Fibroblast of the conjunctiva (primary cell): ENCODE data around the gene TRAF3IP1.

ENCODE experiments used
- DNase-seq: peaks from one replicate; pipeline ENCODE4 v3.0.0-alpha.2; 2010; ENCODE audit warnings: low read depth

TRAF3IP1 gene

GRCh38 chr2:238287737-238288649 is 32.3 kb upstream of the TRAF3IP1 start, which contains the start of gene PER2:
Gene PER2 (minus strand): TSS chr2:238288610. CDS start chr2:238277936, 10,674 bp downstream.
- peak; percentile 75 for DNase-seq

DNA sequence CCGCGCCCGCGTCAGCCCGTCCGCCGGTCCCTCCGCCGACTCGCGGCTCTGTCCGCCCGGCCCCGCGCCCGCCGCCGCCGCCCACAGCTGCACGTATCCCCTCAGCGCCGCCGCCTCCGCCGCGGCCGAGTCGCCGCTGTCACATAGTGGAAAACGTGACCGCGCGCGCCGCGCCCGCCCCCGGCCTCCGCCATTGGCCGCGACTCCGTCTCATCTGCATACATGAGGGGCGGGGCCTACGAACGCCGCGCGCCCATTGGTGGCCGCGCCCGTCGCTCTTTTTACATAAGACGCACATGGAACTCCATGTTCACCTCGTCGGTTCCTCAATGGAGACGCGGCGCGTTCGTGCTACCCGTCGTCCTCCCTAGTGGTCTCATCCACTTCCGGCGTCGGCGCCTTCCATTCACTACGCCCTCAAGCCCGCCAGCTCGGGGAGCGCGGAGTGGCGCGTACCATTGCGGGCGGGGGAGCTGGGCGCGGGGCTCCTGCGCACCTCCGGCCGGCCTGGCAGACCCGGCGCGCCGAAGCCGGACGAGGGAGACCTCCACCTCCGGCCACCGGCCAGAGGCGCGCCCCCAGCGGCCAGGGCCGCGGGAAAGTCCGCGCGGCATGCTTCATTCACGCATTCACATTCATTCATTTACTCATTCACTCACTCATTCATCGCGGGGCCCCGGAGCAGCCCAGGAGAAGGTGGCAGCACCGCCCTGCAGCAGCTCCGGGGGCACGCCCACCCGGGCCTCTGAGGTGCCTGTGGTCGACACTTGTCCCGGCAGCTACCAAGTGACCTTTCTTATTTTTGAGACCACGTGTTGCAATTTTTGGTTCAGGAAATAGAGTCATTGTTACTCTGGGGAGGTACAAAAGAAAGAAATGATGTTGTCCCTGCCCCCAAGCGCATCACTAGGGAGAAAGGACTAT is 31.4 kb upstream of the TRAF3IP1 start:
- DNase-seq = peak; percentile 97

- no peak for DNase-seq
Measured at GRCh38 chr2:238289574-238289973, 30.7 kb upstream of the TRAF3IP1 start.

- DNase-seq = no peak
Measured at GRCh38 chr2:238290091-238290509, 30.2 kb upstream of the TRAF3IP1 start.

- no peak for DNase-seq
Measured at GRCh38 chr2:238290715-238291549, 29.4 kb upstream of the TRAF3IP1 start.

DNA sequence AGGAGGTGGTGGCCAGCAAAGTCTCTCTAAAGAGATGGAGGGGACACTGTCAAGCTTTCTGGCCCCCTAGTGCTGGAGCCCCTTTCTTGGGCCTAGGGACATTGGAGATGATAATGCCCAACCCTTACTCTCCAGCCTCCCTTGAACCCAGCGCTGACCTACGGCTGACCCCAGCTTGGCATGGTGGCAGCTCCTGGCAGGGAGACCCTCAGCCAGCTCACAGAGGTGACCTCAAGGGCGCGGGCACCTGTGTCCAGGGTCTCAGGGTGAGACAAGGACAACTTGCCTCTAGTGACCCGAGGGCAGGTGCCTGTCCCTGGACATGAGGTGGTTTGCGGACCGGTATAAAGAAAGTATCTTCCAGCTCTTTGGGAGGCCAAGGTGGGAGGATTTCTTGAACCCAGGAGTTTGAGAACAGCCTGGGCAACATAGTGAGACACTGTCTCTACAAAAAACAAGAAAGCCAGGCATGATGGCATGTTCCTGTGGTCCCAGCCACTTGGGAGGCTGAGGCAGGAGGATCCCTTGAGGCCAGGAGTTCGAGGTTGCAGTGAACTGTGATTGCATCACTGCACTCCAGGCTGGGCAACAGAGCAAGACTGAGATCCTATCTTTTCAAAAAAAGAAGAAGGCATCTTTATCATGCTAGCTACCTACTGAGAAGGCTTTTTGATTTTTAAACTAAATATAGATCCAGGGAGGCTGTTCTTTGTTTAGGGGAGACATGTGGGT is 28.6 kb upstream of the TRAF3IP1 start:
- DNase-seq = no peak

GRCh38 chr2:238294046-238294392 is 26.3 kb upstream of the TRAF3IP1 start:
- DNase-seq = no peak

DNA sequence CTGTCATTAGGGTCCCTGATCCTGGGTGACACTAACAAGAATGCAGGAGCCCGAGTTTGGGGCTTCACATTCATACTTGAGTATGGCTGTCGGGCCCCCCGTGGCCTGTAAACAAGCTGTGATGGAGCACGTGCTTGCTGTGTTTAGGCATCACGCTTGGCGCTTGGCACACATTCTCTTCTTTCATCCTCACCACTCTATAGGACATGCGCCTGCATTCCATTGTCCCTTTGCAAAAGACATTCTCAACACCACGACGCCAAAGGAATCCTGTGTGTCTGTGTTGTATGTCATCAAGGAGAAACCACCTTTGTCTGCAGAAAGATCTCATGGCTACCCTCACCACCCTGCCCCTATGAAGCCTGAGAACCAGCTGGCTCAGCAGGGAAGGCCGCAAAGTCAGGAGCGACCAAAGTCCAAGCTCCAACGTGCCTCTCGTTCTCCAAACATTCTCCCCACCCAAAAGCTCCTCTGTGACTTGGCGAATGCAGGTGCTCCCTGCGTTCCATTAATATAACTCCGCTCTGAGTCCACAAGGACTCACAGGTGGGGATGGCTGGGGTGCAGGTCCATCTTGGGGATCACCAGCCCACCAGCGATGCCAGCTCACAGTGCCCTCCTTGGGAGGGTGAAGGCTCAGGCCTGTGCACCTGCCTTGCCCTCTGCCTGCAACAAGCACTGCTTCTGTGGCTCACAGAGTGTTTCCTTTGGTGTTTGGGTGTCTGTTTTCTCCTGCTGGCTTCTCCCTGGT is 25.8 kb upstream of the TRAF3IP1 start:
- no peak for DNase-seq

DNA sequence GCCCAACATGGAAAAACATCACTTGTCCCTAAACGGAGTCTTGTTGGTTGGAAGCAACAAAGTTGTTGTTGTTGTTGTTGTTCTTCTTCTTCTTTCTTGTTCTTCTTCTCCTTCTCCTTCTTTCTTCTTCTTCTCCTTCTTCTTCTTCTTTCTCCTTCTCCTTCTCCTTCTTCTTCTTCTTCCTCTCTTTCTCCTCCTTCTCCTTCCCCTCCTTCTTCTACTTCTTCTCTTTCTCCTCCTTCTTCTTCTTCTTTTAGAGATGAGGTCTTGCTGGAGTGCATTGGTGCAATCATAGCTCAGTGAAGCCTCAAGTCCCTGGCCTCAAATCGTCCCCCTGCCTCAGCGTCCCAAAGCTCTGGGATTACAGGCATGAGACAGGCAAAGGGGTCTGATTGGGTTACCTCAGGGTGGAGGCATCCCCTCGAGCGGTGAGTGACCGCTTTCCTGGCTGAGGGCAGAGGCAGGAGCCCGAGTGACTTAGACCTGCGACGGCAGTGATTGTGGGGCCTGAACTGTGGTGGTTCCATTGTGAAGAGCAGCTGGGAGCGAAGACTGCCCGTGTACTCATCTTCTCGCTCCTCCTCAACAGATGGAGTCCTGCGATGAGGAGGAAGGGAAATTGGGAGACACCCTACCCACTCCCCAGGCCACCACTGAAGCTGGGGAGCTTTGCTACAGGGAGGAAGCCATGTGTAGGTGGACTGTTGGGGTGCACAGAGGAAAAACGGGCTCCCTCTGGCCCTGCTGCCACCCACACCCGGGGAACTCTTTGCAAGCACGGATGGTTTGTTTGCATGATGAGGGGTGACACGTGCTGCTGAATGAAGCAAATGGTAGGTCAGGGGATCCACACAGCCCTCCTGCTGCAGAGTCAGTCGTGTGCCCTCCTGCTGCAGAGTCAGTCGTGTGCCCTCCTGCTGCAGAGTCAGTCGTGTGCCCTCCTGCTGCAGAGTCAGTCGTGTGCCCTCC is 24.9 kb upstream of the TRAF3IP1 start:
- no peak for DNase-seq

DNA sequence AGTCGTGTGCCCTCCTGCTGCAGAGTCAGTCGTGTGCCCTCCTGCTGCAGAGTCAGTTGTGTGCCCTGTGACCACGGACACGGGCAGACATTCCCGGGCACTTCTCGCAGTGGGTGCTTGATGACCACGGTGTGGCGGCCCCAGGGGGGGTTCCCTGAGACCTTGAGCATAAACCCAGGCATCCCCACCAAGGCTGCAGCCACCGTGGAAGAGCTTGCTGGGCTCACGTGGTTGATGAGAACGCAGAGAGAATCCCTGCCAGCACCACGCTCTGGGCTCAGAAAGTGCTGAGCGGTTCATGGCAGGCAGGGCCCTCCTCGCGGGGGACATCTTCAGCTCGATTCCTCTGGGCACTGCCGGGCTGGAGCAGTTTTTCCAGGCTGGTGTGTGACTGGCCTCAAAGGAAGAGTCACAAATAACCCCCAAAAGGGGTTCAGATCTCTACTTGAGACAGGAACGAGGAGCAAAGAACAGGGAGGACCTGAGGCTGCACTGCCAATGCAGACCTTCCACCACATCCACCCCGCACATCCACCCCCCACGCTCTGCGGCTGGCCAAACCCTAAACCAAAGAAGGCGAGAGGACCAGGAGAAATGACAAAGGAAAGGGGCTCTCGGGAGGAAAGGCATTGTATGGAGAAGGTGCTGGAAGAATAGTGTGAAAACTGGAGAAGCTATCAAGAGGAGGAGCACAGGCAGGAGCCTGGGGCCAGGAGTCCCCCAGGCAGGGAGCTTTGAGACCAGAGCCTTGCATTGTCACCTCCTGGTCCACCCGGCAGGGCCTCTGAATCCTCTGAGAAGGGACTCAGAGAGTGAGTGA is 23.5 kb upstream of the TRAF3IP1 start:
- no peak for DNase-seq

- DNase-seq = no peak
Measured at GRCh38 chr2:238299803-238300202, 20.5 kb upstream of the TRAF3IP1 start.

DNA sequence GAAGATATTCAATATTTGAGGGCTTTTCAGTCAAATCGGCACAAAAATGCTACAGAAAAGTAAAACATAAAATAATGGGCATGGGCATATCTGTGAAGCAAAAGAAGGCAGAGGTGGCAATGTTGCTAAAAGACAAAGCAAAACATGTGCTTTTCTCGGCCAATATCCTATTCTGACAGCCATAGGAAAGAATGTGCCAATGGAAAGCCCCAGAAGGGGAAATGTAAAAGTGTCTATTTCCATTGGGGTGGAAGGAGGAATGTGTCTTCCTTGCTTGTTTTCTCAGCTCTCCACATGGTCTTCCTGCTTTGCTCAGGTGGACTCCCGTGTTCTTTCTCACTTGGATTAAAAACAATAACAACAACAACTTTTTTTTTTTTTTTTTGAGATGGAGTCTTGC is 18.2 kb upstream of the TRAF3IP1 start:
- DNase-seq = no peak

GRCh38 chr2:238302751-238303150 is 17.6 kb upstream of the TRAF3IP1 start:
- no peak for DNase-seq

- DNase-seq = no peak
Measured at GRCh38 chr2:238304116-238304515, 16.2 kb upstream of the TRAF3IP1 start.

DNA sequence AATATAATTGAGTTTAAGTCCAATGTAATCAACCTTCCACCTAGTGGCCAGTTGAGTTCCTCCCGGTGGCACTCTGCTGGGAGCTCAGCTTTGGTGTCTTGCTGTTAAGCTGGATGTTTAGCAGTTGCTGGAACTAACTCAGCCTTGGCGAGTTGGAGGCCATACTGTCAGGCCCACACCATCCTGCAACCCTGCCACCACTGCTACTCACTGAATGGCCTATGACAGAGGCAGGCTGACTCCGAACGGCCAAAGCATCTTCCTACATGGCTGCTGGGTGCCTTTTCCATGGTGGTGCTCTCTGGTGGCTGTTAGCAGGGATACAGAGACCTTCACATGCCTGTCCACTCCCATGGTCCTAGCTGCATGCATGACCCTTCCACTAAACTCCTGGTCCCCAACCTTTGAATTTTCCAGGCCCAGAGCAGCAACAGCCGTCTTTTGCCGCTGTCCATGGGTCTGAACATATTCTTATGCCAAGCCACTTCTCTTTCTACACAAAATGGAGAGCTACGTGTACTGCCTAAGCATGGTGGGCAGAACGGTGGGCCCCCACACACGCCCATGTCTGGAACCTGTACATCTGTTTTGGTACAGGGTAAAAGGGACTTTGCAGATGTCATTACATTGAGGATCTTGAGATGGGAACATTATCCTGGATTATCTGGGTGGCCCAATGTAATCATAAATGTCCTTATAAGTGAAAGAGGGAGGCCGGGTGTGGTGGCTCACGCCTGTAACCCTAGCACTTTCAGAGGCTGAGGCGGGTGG is 15.0 kb upstream of the TRAF3IP1 start:
- DNase-seq = no peak

DNA sequence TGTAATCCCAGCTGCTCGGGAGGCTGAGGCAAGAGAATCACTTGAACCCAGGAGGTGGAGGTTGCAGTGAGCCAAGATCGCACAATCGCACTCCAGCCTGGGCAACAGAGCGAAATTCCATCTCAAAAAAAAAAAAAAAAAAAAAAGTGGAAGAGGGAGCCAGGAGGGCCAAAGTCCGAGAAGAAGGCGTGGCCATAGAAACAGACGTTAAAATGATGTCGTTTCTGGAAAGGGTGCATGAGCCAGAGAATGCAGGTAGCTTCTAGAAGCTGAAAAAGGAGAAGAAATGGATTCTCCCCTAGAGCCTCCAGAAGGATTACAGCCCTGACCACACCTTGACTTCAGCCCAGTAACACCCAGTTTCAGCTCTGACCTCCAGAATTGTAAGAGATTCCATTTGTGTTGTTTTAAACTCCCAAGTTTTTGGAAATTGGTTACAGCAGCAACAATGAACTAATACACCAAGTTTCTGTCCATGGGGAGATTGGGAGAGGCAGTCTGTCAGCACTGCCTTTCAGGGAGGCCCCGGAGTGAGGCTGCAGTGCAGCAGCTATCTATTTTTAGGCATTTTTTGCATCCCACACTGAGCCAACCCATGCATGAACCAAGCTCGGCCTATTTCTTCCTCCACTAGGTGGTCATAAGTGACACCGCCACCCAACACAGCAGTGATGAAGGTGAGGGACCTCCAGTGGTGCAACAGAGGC is 14.2 kb upstream of the TRAF3IP1 start:
- no peak for DNase-seq

DNA sequence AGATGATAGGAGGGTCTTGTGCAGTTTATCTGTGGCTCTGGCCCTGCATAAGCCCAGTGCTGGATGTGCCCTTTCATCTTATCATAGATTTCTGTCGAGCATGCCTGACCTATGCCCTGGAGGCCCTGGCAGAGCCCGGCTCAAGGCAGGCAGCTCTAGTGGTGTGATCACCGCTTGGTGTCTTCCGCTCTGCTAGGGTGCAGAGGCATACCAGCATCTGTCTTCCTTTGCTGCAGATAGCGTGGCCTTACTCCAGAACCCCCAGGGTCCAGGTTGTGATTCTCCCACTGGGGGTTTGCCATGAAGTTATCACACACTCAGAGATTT is 13.7 kb upstream of the TRAF3IP1 start:
- no peak for DNase-seq
